H1 (cell line): Measurements from ENCODE around the gene DPP4. TPM values are rescaled to one million over a fixed set of nuclear protein-coding genes. Genes with fewer than 3 reads are reported as not detected.

Source experiments
- CTCF ChIA-PET: fragments of 300-600 bp; sonication (Branson Sonifier 250); formaldehyde crosslinking; loops from one replicate; lab custom pipeline; 2021; ENCODE audit not compliant: partially characterized antibody; lab: Charles Lee
- POLR2A ChIA-PET: fragments of 300-600 bp; sonication (Branson Sonifier 250); formaldehyde crosslinking; loops from one replicate; lab custom pipeline; 2021; ENCODE audit warnings: inconsistent platforms; ENCODE audit not compliant: partially characterized antibody; lab: Charles Lee
- DNase-seq, 2 experiments: peaks; one replicate each; pipeline versions ENCODE4 v3.0.0 to v3.0.0-alpha.2; 2010 to 2022; ENCODE audit warnings: low spot score in 2 of 2, low read depth in 1 of 2, mixed read lengths in 1 of 2
- FAIRE-seq: peaks from 2 replicates; lab custom pipeline; 2011; peaks lifted over from hg19 to GRCh38; lab: Jason Lieb, UNC
- H2AFZ ChIP-seq: 2 replicates; pipeline ENCODE4 v1.8.1; 2012; ENCODE audit warnings: low read length, inconsistent platforms
- H2AK5ac ChIP-seq: 2 replicates; pipeline ENCODE4 v1.6.1; 2013; ENCODE audit warnings: low read depth, low read length
- H2BK120ac ChIP-seq: replicated peaks from 2 replicates; pipeline ENCODE3; 2013; ENCODE audit warnings: low read depth, low read length, inconsistent platforms
- H2BK12ac ChIP-seq: 2 replicates; pipeline ENCODE4 v1.6.1; 2013; ENCODE audit warnings: low read depth, low read length
- H2BK15ac ChIP-seq: 2 replicates; pipeline ENCODE4 v1.6.1; 2013; ENCODE audit warnings: low read length
- H2BK20ac ChIP-seq: 2 replicates; pipeline ENCODE4 v1.6.1; 2013; ENCODE audit warnings: low read length
- H2BK5ac ChIP-seq: 2 replicates; pipeline ENCODE4 v1.6.1; 2013; ENCODE audit warnings: low read depth, low read length
- H3K14ac ChIP-seq: 2 replicates; pipeline ENCODE4 v1.6.1; 2013; ENCODE audit warnings: inconsistent platforms; ENCODE audit not compliant: insufficient read length
- H3K18ac ChIP-seq: 2 replicates; pipeline ENCODE4 v1.6.1; 2013; ENCODE audit warnings: low read length; ENCODE audit errors: extremely low read depth
- H3K23ac ChIP-seq: 2 replicates; pipeline ENCODE4 v1.6.1; 2013; ENCODE audit warnings: inconsistent platforms; ENCODE audit not compliant: insufficient read length
- H3K23me2 ChIP-seq: 2 replicates; pipeline ENCODE4 v1.6.1; 2013; ENCODE audit warnings: low read depth, low read length
- H3K27ac ChIP-seq: 2 replicates; pipeline ENCODE4 v1.6.1; 2011; ENCODE audit warnings: low read depth, low read length, inconsistent platforms
- H3K27me3 ChIP-seq, 4 experiments: replicated peaks in 1 of 4; 1 replicate in 1 of 4; 2 replicates in 3 of 4; pipeline versions ENCODE4 v1.6.1 to v1.8.1; 2011 to 2013; ENCODE audit warnings: low read length in 3 of 4, mild to moderate bottlenecking in 3 of 4, inconsistent platforms in 2 of 4, mixed read lengths in 2 of 4, moderate library complexity in 1 of 4; ENCODE audit not compliant: control insufficient read depth in 3 of 4, insufficient read depth in 3 of 4; ENCODE audit errors: extremely low read depth in 1 of 4
- H3K36me3 ChIP-seq, 4 experiments: 2 replicates each; pipeline versions ENCODE4 v1.6.1 to v1.8.1; 2011 to 2013; ENCODE audit warnings: mild to moderate bottlenecking in 4 of 4, low read length in 3 of 4, moderate library complexity in 2 of 4, control low read depth in 1 of 4, inconsistent platforms in 1 of 4; ENCODE audit not compliant: insufficient read depth in 4 of 4, control insufficient read depth in 2 of 4
- H3K4ac ChIP-seq: replicated peaks from 2 replicates; pipeline ENCODE3; 2013; ENCODE audit warnings: low read length, low read depth, mixed read lengths, inconsistent platforms; ENCODE audit not compliant: insufficient read length
- H3K4me1 ChIP-seq, 4 experiments: replicated peaks in 1 of 4; 1 replicate in 1 of 4; 2 replicates in 3 of 4; pipeline versions ENCODE4 v1.6.1 to v1.8.1; 2011 to 2013; ENCODE audit warnings: low read length in 3 of 4, inconsistent platforms in 2 of 4, mixed read lengths in 1 of 4; ENCODE audit not compliant: insufficient read depth in 4 of 4, control insufficient read depth in 3 of 4
- H3K4me2 ChIP-seq, 2 experiments: 2 replicates each; pipeline versions ENCODE4 v1.6.1 to v1.8.1; 2011 to 2013; ENCODE audit warnings: low read depth in 2 of 2, low read length in 2 of 2, control low read depth in 1 of 2, inconsistent platforms in 1 of 2, mild to moderate bottlenecking in 1 of 2; ENCODE audit not compliant: insufficient read depth in 1 of 2
- H3K4me3 ChIP-seq, 4 experiments: fragments of 200-600, 300-600 bp in 1 of 4; sonication (generic), shearing (Covaris generic), sonication (Bioruptor Twin) in 1 of 4; 2 replicates each; pipeline versions ENCODE4 v1.5.1 to v1.8.1; 2011 to 2016; ENCODE audit warnings: low read length in 4 of 4, low read depth in 3 of 4, control low read depth in 2 of 4, inconsistent platforms in 2 of 4, mild to moderate bottlenecking in 2 of 4, mixed read lengths in 1 of 4, moderate library complexity in 1 of 4; ENCODE audit not compliant: insufficient read depth in 2 of 4; ENCODE audit errors: extremely low read depth in 1 of 4
- H3K56ac ChIP-seq: replicated peaks from 2 replicates; pipeline ENCODE3; 2013; ENCODE audit warnings: low read depth, mild to moderate bottlenecking, mixed read lengths, low read length, inconsistent platforms; ENCODE audit not compliant: insufficient read length
- H3K79me1 ChIP-seq: 2 replicates; pipeline ENCODE4 v1.6.1; 2013; ENCODE audit warnings: low read depth, low read length, control low read depth
- H3K79me2 ChIP-seq, 2 experiments: 2 replicates each; pipeline versions ENCODE4 v1.6.1 to v1.8.1; 2012 to 2013; ENCODE audit warnings: low read length in 2 of 2, mild to moderate bottlenecking in 2 of 2, inconsistent platforms in 1 of 2; ENCODE audit not compliant: insufficient read depth in 2 of 2, control insufficient read depth in 1 of 2
- H3K9ac ChIP-seq, 4 experiments: replicated peaks in 1 of 4; 1 replicate in 1 of 4; 2 replicates in 3 of 4; pipeline versions ENCODE4 v1.6.1 to v1.8.1; 2011 to 2013; ENCODE audit warnings: low read depth in 3 of 4, low read length in 3 of 4, control low read depth in 2 of 4, mild to moderate bottlenecking in 2 of 4, moderate library complexity in 2 of 4, inconsistent platforms in 1 of 4; ENCODE audit errors: extremely low read depth in 1 of 4
- H3K9me3 ChIP-seq, 2 experiments: 2 replicates each; pipeline versions ENCODE4 v1.6.1 to v1.8.1; 2012 to 2013; ENCODE audit warnings: mild to moderate bottlenecking in 2 of 2, moderate library complexity in 2 of 2, control low read depth in 1 of 2, inconsistent platforms in 1 of 2, low read depth in 1 of 2, low read length in 1 of 2, mixed read lengths in 1 of 2; ENCODE audit not compliant: insufficient read depth in 2 of 2
- H4K20me1 ChIP-seq, 2 experiments: replicated peaks in 1 of 2; 2 replicates each; pipeline versions ENCODE3 to v1.8.1; 2011 to 2013; ENCODE audit warnings: inconsistent platforms in 2 of 2, low read length in 2 of 2, mild to moderate bottlenecking in 1 of 2; ENCODE audit not compliant: insufficient read depth in 2 of 2, control insufficient read depth in 1 of 2
- H4K5ac ChIP-seq: 2 replicates; pipeline ENCODE4 v1.6.1; 2013; ENCODE audit warnings: low read length, low read depth, mixed read lengths, inconsistent platforms; ENCODE audit not compliant: insufficient read length
- H4K8ac ChIP-seq: 2 replicates; pipeline ENCODE4 v1.8.0; 2013; ENCODE audit warnings: mild to moderate bottlenecking, moderate library complexity, low read length, inconsistent platforms; ENCODE audit not compliant: insufficient read depth; ENCODE audit errors: extremely low read depth
- H4K91ac ChIP-seq: replicated peaks from 2 replicates; pipeline ENCODE3; 2013; ENCODE audit warnings: low read length, mixed read lengths, inconsistent platforms; ENCODE audit not compliant: insufficient read length
- GTF2F1 ChIP-seq: IDR thresholded peaks from 2 replicates; pipeline ENCODE4 v1.6.1; 2012; ENCODE audit warnings: low read depth, low read length, improper control_type of control experiment, borderline replicate concordance
- NANOG ChIP-seq: IDR thresholded peaks from 2 replicates; pipeline ENCODE4 v1.6.1; 2011; ENCODE audit warnings: low read length, low read depth, mild to moderate bottlenecking, inconsistent platforms; ENCODE audit not compliant: insufficient read depth, poor library complexity, severe bottlenecking
- SIRT6 ChIP-seq: IDR thresholded peaks from one replicate; pipeline ENCODE4 v1.7.1; 2012; ENCODE audit warnings: low read length, inconsistent platforms
- SIX5 ChIP-seq: IDR thresholded peaks from 2 replicates; pipeline ENCODE4 v1.6.1; 2011; ENCODE audit warnings: mild to moderate bottlenecking, low read depth, low read length
- SP2 ChIP-seq: IDR thresholded peaks from 2 replicates; pipeline ENCODE4 v1.6.1; 2012; ENCODE audit warnings: mild to moderate bottlenecking, low read length, inconsistent platforms
- SUZ12 ChIP-seq: fragments of 200-600 bp; sonication (generic); IDR thresholded peaks from 2 replicates; pipeline ENCODE4 v1.6.1; 2012; ENCODE audit warnings: mild to moderate bottlenecking, inconsistent platforms, low read length, moderate library complexity, mixed read lengths
- WGBS, 2 experiments: shearing (Covaris generic) in 1 of 2; methylation state at CpG; one replicate each; pipeline versions ENCODE4 v1.1.6 to v1.1.7; 2013 to 2015; ENCODE audit warnings: low lambda C conversion rate in 2 of 2, mixed read lengths in 2 of 2, inconsistent platforms in 1 of 2, low coverage in 1 of 2, missing lambda C conversion rate in 1 of 2; ENCODE audit not compliant: insufficient replicate concordance in 2 of 2, insufficient coverage in 1 of 2, insufficient read length in 1 of 2; ENCODE audit errors: extremely low coverage in 1 of 2, missing lambda C conversion rate in 1 of 2; 5-methylcytosine and 5-hydroxymethylcytosine counted together
- polyA plus RNA-seq, 7 experiments: library from polyadenylated mRNA; depleted of rRNA in 3 of 7; stranded (reverse) in 5 of 7; unstranded in 2 of 7; fragments of >200 nt in 5 of 7; fragments of 200-250 nt in 2 of 7; gene quantifications; 1 replicate in 5 of 7; 2 replicates in 1 of 7; 4 replicates in 1 of 7; pipeline versions ENCODE4 v1.2.1 to v1.2.3, GENCODE V29; 2011 to 2013; ENCODE audit warnings: missing spikeins in 2 of 7, mixed read lengths in 2 of 7
- total RNA-seq: library from RNA; stranded (reverse); fragmentation: NEBNext Ultra II Directional; extraction: Animal tissue kit (Norgen Biotek cat#: 25700); gene quantifications from 2 replicates; pipeline ENCODE4 v1.2.1, GENCODE V29; 2021
- TF ChIP-seq, protein P1 (sequence below): IDR thresholded peaks from 2 replicates; pipeline ENCODE4 v1.6.1; 2011; ENCODE audit warnings: low read depth, mild to moderate bottlenecking, low read length; ENCODE audit not compliant: insufficient read depth

Gene DPP4
- total and polyA plus RNA-seq, 2 of the 8 experiments (the other 6 are each of a cell fraction or from before 2014, with no cell fraction given) = 1.3 to 3.1 TPM

DNA sequence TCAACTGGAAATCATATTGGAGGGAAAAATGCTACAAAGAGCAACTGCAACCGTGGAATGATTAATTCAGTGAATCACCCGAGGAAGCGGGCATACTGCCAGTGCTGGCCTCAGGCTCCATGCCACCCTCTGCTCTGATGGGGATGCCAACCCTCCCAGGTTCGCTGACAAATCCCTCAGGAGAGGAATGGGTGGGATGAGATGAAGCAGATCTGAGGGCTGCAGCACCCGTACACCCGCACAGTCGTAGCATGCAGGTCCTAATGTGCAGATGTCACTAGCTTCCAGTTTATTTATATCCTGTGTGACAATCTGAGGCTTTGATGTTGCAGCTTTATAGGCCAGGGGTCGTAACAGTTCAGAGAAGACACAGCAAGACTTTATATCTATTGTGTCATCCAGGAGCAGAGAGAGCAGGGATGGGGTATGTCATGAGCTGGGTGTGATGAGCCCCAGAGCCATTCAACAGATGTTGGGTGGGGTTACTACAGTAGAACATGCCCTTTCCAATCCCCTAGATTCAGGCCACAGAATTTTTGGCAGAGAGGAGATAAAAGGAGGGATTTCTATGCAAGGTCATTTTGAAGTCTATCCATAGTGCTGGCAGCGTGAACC lies 44.6 kb downstream of the DPP4 start:
- H2BK12ac ChIP-seq = no peak overlapping the region
- H3K36me3 ChIP-seq = no peaks in the 10 kb centered on the region
- DNase-seq = no peak
- H3K23me2 ChIP-seq = no peaks in the 10 kb centered on the region
- no peak overlapping the region for H3K9ac ChIP-seq
- no peak overlapping the region for H3K27ac ChIP-seq
- H2BK15ac ChIP-seq = no peak overlapping the region
- no peak overlapping the region for H4K5ac ChIP-seq
- H3K18ac ChIP-seq = no peak overlapping the region
- peaks cover 0 to 4% (median 1%) of the 10 kb centered on the region in 4 experiments; a peak in 3 of 7 replicates for H3K4me1 ChIP-seq
- no peak overlapping the region for H2AK5ac ChIP-seq
- no peak overlapping the region for H3K23ac ChIP-seq
- H3K79me1 ChIP-seq = no peaks in the 10 kb centered on the region
- no peaks in the 10 kb centered on the region for H4K20me1 ChIP-seq
- no peak overlapping the region for H3K4me3 ChIP-seq
- H4K8ac ChIP-seq = no peak overlapping the region
- ChIA-PET CTCF (interaction anchor here (0.8 to 1.3 kb wide), 2 partner anchors 16 to 19 kb away, joined by 3 to 4 read pairs; no protein-coding TSS in a partner anchor), POLR2A (no interaction called here)
- H3K56ac ChIP-seq = no peak overlapping the region
- no peak overlapping the region for H2BK20ac ChIP-seq
- no peaks in the 10 kb centered on the region for H3K79me2 ChIP-seq
- H2BK5ac ChIP-seq = no peak overlapping the region
- H3K27me3 ChIP-seq = no peaks in the 10 kb centered on the region
- H3K14ac ChIP-seq = no peak overlapping the region
- no peak overlapping the region for H2BK120ac ChIP-seq
- H4K91ac ChIP-seq = no peak overlapping the region
- no peak overlapping the region for H3K4ac ChIP-seq
- no peak overlapping the region for H2AFZ ChIP-seq
- H3K4me2 ChIP-seq = no peak overlapping the region
- no peaks in the 10 kb centered on the region for H3K9me3 ChIP-seq
- 90% methylated on average over 9 of the region's 9 CpGs; no CpG with 5 or more reads in 1 of the 2 experiments for WGBS, 2 experiments
- FAIRE-seq = no peak
- TF ChIP-seq SIRT6 (no peak), SUZ12 (no peak), NANOG (no peak), GTF2F1 (no peak), SIX5 (no peak), SP2 (no peak)
- TF ChIP-seq, protein P1, sequence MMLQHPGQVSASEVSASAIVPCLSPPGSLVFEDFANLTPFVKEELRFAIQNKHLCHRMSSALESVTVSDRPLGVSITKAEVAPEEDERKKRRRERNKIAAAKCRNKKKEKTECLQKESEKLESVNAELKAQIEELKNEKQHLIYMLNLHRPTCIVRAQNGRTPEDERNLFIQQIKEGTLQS = no peak
